ENCODE data around the gene CDK14. TPM values are rescaled to one million over a fixed set of nuclear protein-coding genes. Genes with fewer than 3 reads are reported as not detected.

Gene CDK14
- total and polyA plus RNA-seq, 4 donors, result 4.2 to 12.4 (median 7.4) TPM

DNA sequence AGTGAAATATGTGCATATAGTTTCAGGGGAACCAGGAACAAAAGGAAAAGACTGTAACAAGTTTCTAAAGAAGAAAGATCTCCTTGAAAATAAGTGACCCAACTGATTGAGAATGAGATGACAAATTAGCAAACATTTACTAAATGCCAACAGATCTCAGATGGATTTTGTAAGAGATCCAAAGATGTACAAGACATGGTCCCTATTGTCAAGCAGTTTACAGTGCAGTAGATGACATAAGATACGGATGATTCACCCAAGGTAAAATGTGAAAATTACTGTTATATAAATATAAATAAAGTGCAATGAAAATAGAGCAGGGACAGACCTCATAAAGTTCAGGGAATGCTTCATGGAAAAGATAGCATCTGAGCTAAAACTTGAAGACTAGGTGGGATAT is 546.6 kb downstream of the CDK14 start:
- WGBS, result 94% methylated on average over 1 of the region's 1 CpG
- H3K4me1 ChIP-seq (ENCODE audit: control insufficient read depth in 4 of 4, insufficient read depth in 4 of 4, low read length in 3 of 4), result no peaks in the 10 kb centered on the region
- TF ChIP-seq, protein P1, sequence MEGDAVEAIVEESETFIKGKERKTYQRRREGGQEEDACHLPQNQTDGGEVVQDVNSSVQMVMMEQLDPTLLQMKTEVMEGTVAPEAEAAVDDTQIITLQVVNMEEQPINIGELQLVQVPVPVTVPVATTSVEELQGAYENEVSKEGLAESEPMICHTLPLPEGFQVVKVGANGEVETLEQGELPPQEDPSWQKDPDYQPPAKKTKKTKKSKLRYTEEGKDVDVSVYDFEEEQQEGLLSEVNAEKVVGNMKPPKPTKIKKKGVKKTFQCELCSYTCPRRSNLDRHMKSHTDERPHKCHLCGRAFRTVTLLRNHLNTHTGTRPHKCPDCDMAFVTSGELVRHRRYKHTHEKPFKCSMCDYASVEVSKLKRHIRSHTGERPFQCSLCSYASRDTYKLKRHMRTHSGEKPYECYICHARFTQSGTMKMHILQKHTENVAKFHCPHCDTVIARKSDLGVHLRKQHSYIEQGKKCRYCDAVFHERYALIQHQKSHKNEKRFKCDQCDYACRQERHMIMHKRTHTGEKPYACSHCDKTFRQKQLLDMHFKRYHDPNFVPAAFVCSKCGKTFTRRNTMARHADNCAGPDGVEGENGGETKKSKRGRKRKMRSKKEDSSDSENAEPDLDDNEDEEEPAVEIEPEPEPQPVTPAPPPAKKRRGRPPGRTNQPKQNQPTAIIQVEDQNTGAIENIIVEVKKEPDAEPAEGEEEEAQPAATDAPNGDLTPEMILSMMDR (IDR thresholded peaks at IDR 0.05; ENCODE audit: low read depth, low read length, missing input control), result no peak
- TF ChIP-seq HNF4G (IDR thresholded peaks at IDR 0.05) (no peak), NR2F2 (IDR thresholded peaks at IDR 0.05) (no peak), FOXA2 (IDR thresholded peaks at IDR 0.05) (no peak), RXRA (IDR thresholded peaks at IDR 0.05) (no peak), SP1 (IDR thresholded peaks at IDR 0.05) (no peak), HNF4A (conservative IDR thresholded peaks at IDR 0.05) (no peak), EGR1 (IDR thresholded peaks at IDR 0.05; ENCODE audit: low read depth in 2 of 2) (no peak)

DNA sequence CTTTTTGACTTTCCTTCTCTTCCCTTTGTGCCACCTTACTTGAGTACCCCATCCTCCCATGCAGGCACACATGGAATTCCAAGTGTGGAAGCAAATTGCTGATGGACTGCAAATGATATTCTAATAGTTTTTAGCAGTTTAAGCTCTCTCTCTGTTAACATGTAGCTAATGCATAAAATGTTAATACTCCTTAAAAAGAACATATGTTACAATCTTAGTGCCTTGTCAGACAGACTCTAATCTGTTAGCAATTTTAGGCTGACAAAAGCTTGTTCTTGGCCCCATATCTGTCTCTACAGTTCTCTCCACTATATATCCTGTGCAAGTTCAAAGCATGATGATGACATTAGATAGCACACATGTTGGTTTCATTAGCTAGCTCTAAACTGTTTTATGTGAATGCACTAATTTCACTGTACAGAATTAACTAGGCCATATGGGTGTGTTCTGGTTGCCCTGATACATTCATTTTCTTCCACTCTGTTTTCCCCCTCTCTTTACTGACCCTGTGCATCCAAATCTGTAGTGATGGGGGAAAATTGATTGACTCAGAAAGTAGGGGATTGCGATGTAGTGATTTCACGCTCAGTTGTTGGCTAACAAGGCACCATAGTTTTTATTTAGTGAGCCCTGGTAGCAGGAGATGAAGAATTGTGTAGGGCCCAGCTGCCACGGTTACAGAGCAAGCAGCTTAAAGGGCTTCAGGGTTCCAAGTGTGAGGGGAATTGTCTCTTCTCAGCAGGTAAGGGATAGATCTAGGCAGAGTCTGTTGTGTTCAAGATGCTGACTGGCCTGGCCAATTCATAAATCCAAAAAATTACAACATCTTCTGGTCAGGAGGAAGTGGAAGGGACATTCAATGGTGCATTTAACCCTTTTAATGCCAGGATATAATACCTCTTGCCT is 553.5 kb downstream of the CDK14 start:
- 92% methylated on average over 3 of the region's 3 CpGs for WGBS

More for the DNA sequence above, 546.6 kb downstream of the CDK14 start:
- Histone ChIP-seq H3K27me3 (ENCODE audit: control insufficient read depth in 4 of 4, insufficient read depth in 4 of 4, low read length in 3 of 4) (no peaks in the 10 kb centered on the region), H3K27ac (ENCODE audit: low read depth in 1 of 2, low read length in 2 of 2) (no peak overlapping the region), H3K36me3 (ENCODE audit: control insufficient read depth in 4 of 4, insufficient read depth in 3 of 4, low read depth in 1 of 4, low read length in 3 of 4) (no peaks in the 10 kb centered on the region), H3K4me3 (ENCODE audit: low read depth in 1 of 3, low read length in 3 of 3) (no peak overlapping the region), H3K9me3 (ENCODE audit: control insufficient read depth in 4 of 4, low read length in 3 of 4) (no peaks in the 10 kb centered on the region), H3K9ac (ENCODE audit: low read depth in 1 of 2, low read length in 2 of 2) (no peak overlapping the region)
- no peak for DNase-seq (ENCODE audit: low spot score)

More for the DNA sequence above, 553.5 kb downstream of the CDK14 start:
- Histone ChIP-seq H3K36me3 (ENCODE audit: control insufficient read depth in 4 of 4, insufficient read depth in 3 of 4, low read depth in 1 of 4, low read length in 3 of 4) (no peaks in the 10 kb centered on the region), H3K27me3 (ENCODE audit: control insufficient read depth in 4 of 4, insufficient read depth in 4 of 4, low read length in 3 of 4) (no peaks in the 10 kb centered on the region), H3K4me3 (ENCODE audit: low read depth in 1 of 3, low read length in 3 of 3) (no peak overlapping the region), H3K4me1 (ENCODE audit: control insufficient read depth in 4 of 4, insufficient read depth in 4 of 4, low read length in 3 of 4) (no peaks in the 10 kb centered on the region), H3K27ac (ENCODE audit: low read depth in 1 of 2, low read length in 2 of 2) (no peak overlapping the region), H3K9me3 (ENCODE audit: control insufficient read depth in 4 of 4, low read length in 3 of 4) (no peaks in the 10 kb centered on the region), H3K9ac (ENCODE audit: low read depth in 1 of 2, low read length in 2 of 2) (no peak overlapping the region)
- TF ChIP-seq, protein P1 (IDR thresholded peaks at IDR 0.05; ENCODE audit: low read depth, low read length, missing input control), result no peak
- TF ChIP-seq, protein P2, sequence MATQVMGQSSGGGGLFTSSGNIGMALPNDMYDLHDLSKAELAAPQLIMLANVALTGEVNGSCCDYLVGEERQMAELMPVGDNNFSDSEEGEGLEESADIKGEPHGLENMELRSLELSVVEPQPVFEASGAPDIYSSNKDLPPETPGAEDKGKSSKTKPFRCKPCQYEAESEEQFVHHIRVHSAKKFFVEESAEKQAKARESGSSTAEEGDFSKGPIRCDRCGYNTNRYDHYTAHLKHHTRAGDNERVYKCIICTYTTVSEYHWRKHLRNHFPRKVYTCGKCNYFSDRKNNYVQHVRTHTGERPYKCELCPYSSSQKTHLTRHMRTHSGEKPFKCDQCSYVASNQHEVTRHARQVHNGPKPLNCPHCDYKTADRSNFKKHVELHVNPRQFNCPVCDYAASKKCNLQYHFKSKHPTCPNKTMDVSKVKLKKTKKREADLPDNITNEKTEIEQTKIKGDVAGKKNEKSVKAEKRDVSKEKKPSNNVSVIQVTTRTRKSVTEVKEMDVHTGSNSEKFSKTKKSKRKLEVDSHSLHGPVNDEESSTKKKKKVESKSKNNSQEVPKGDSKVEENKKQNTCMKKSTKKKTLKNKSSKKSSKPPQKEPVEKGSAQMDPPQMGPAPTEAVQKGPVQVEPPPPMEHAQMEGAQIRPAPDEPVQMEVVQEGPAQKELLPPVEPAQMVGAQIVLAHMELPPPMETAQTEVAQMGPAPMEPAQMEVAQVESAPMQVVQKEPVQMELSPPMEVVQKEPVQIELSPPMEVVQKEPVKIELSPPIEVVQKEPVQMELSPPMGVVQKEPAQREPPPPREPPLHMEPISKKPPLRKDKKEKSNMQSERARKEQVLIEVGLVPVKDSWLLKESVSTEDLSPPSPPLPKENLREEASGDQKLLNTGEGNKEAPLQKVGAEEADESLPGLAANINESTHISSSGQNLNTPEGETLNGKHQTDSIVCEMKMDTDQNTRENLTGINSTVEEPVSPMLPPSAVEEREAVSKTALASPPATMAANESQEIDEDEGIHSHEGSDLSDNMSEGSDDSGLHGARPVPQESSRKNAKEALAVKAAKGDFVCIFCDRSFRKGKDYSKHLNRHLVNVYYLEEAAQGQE (IDR thresholded peaks at IDR 0.05), result no peak
- no peak for TF ChIP-seq SP1 (IDR thresholded peaks at IDR 0.05)
- no peak for TF ChIP-seq YY1 (IDR thresholded peaks at IDR 0.05)
- TF ChIP-seq HNF4A (conservative IDR thresholded peaks at IDR 0.05), result no peak
- no peak for TF ChIP-seq RAD21 (IDR thresholded peaks at IDR 0.05)
- TF ChIP-seq, protein P3, sequence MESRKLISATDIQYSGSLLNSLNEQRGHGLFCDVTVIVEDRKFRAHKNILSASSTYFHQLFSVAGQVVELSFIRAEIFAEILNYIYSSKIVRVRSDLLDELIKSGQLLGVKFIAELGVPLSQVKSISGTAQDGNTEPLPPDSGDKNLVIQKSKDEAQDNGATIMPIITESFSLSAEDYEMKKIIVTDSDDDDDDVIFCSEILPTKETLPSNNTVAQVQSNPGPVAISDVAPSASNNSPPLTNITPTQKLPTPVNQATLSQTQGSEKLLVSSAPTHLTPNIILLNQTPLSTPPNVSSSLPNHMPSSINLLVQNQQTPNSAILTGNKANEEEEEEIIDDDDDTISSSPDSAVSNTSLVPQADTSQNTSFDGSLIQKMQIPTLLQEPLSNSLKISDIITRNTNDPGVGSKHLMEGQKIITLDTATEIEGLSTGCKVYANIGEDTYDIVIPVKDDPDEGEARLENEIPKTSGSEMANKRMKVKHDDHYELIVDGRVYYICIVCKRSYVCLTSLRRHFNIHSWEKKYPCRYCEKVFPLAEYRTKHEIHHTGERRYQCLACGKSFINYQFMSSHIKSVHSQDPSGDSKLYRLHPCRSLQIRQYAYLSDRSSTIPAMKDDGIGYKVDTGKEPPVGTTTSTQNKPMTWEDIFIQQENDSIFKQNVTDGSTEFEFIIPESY (IDR thresholded peaks at IDR 0.05), result no peak
- TF ChIP-seq GABPA (IDR thresholded peaks at IDR 0.05 in 1 of 2, conservative IDR thresholded peaks at IDR 0.05 in 1 of 2), result no peak
- no peak for TF ChIP-seq NR2F2 (IDR thresholded peaks at IDR 0.05)
- TF ChIP-seq FOXA2 (IDR thresholded peaks at IDR 0.05), result no peak
- TF ChIP-seq, protein P4, sequence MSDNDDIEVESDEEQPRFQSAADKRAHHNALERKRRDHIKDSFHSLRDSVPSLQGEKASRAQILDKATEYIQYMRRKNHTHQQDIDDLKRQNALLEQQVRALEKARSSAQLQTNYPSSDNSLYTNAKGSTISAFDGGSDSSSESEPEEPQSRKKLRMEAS (IDR thresholded peaks at IDR 0.05), result no peak
- no peak for TF ChIP-seq RXRA (IDR thresholded peaks at IDR 0.05)
- TF ChIP-seq FOXA1 (IDR thresholded peaks at IDR 0.05), result no peak
- TF ChIP-seq, protein P5, sequence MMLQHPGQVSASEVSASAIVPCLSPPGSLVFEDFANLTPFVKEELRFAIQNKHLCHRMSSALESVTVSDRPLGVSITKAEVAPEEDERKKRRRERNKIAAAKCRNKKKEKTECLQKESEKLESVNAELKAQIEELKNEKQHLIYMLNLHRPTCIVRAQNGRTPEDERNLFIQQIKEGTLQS (IDR thresholded peaks at IDR 0.05), result no peak
- TF ChIP-seq HNF4G (IDR thresholded peaks at IDR 0.05), result no peak
- no peak for TF ChIP-seq EGR1 (IDR thresholded peaks at IDR 0.05; ENCODE audit: low read depth in 2 of 2)
- TF ChIP-seq JUND (IDR thresholded peaks at IDR 0.05), result no peak
- no peak for TF ChIP-seq TAF1 (conservative IDR thresholded peaks at IDR 0.05)
- no peak for DNase-seq (ENCODE audit: low spot score)
